ENCODE data around the gene KCNG3. TPM values are rescaled to one million over a fixed set of nuclear protein-coding genes. Genes with fewer than 3 reads are reported as not detected.
"Not testable (repeated sequence)": the region's sequence is repeated elsewhere in the genome, so short reads cannot be mapped to it uniquely, and the experiment has no call there.

The KCNG3 gene
- total RNA-seq, 1 donor from 2014 or later: 0.12 TPM

DNA sequence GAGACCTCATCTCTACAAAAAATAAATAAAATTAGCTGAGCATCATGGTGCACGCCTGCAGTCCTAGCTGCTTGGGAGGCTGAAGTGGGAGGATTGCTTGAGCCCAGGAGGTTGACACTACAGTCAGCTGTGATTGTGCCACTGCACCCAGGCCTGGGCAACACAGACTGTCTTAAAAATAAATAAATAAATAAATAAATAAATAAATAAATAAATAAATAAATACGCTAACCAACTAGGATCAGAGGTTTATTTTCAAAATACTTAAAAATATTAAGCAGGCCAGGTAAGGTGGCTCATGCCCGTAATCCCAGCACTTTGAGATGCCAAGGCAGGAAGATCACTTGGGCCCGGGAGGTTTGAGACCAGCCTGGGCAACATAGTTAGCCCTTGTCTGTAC is 63.6 kb downstream of the KCNG3 start:
- H3K27ac Mint-ChIP-seq: no peak overlapping the region
- no peak overlapping the region for H3K4me3 Mint-ChIP-seq
- peaks cover 20% of the 10 kb centered on the region for H3K27me3 Mint-ChIP-seq
- intact Hi-C loops (cut with micrococcal nuclease): no loop called here
- H3K36me3 Mint-ChIP-seq (ENCODE audit: low read depth): no peaks in the 10 kb centered on the region
- H3K9me3 Mint-ChIP-seq: no peaks in the 10 kb centered on the region
- DNase-seq: peak; percentile 14
- H3K4me1 Mint-ChIP-seq: no peaks in the 10 kb centered on the region

DNA sequence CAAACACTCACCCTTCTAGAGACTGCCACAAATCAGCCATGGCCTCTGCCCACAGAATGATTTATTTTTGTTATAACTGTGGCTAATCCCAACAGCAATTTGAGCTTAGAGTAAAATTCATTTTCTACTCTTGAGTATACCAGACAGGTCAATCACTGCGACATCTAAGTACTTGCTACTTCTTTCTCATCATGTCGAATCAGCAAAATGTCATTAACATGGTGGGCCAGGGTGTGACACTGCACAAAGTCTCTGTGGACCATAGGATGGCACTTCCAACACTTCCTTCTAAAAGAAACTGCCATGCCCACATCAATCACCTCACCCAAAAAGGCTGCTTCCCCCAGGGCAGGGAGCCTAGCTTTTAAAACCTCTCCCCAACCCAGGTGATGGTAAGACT is 64.4 kb downstream of the KCNG3 start:
- Mint-ChIP-seq H3K4me1 (no peaks in the 10 kb centered on the region), H3K4me3 (no peak overlapping the region), H3K36me3 (ENCODE audit: low read depth) (no peaks in the 10 kb centered on the region), H3K27ac (no peak overlapping the region), H3K9me3 (no peaks in the 10 kb centered on the region), H3K27me3 (peaks cover 16% of the 10 kb centered on the region)
- intact Hi-C loops (cut with micrococcal nuclease): no loop called here
- DNase-seq: peak; percentile 34

- H3K4me3 Mint-ChIP-seq: no peak overlapping the region
- DNase-seq: no peak
- H3K9me3 Mint-ChIP-seq: peaks cover 9% of the 10 kb centered on the region
- intact Hi-C loops (cut with micrococcal nuclease): no loop called here
- H3K27ac Mint-ChIP-seq: no peak overlapping the region
- peaks cover 8% of the 10 kb centered on the region for H3K4me1 Mint-ChIP-seq
- H3K27me3 Mint-ChIP-seq: peaks cover 14% of the 10 kb centered on the region
- no peaks in the 10 kb centered on the region for H3K36me3 Mint-ChIP-seq (ENCODE audit: low read depth)
Measured at GRCh38 chr2:42425697-42426096, 68.1 kb downstream of the KCNG3 start.

DNA sequence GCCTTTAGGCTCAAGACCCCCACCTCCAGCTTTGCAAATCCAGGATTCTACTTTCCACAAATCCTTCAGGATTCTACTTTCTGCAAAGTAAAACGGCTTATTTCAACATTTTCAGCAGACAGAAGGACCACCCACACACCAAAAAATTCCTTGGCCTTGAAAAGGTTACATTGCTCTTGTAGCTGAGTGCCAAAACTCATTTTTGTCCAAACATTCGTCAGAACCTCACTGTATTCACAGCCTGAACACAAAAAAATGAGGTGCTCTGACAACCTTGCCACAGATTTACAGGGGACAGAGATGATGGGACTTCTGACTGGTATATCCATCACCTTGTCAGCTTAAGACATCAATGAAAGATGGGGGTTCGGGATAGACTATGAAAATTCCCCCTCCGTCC is 69.7 kb downstream of the KCNG3 start:
- H3K27me3 Mint-ChIP-seq: peaks cover 14% of the 10 kb centered on the region
- H3K27ac Mint-ChIP-seq: no peak overlapping the region
- intact Hi-C loops (cut with micrococcal nuclease): no loop called here

GRCh38 chr2:42421601-42422239 is 72.1 kb downstream of the KCNG3 start:
- Mint-ChIP-seq H3K9me3 (peaks cover 9% of the 10 kb centered on the region), H3K27me3 (peaks cover 12% of the 10 kb centered on the region), H3K27ac (peak overlapping the region; percentile 29), H3K4me3 (no peak overlapping the region), H3K36me3 (ENCODE audit: low read depth) (no peaks in the 10 kb centered on the region), H3K4me1 (peaks cover 19% of the 10 kb centered on the region)
- intact Hi-C loops (cut with micrococcal nuclease): no loop called here
- DNase-seq: peak; percentile 26

More for the DNA sequence above, 69.7 kb downstream of the KCNG3 start:
- Mint-ChIP-seq H3K36me3 (ENCODE audit: low read depth) (no peaks in the 10 kb centered on the region), H3K4me3 (no peak overlapping the region), H3K4me1 (peaks cover 16% of the 10 kb centered on the region), H3K9me3 (peaks cover 9% of the 10 kb centered on the region)
- peak; percentile 12 for DNase-seq

- no peak for DNase-seq
- Mint-ChIP-seq H3K27me3 (peaks cover 8% of the 10 kb centered on the region), H3K27ac (peak overlapping the region; percentile 76), H3K4me1 (peaks cover 19% of the 10 kb centered on the region), H3K36me3 (ENCODE audit: low read depth) (no peaks in the 10 kb centered on the region), H3K9me3 (peaks cover 12% of the 10 kb centered on the region), H3K4me3 (peak overlapping the region; percentile 28)
- intact Hi-C loops (cut with micrococcal nuclease): no loop called here
Measured at GRCh38 chr2:42421157-42421485, 72.7 kb downstream of the KCNG3 start.

DNA sequence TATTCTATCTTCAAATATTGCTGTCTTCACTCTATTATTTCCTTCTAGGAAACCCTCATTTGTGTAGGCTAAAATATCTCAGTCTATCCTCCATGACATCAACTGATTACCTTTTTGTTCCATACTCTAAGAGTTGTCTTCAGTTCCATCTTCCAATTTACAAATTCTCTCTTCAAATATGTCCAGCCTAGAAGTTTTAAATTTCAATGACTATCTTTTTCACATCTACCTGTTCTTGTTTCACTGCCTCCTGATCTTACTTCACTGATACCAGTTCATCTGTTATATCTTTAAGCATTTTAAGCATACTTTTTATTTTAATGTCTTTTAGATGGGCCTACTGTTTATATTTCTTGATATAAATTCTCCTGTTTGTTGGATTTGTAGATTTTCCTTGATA is 79.1 kb downstream of the KCNG3 start:
- no peak for DNase-seq
- no peak overlapping the region for H3K27ac Mint-ChIP-seq
- H3K4me3 Mint-ChIP-seq: no peak overlapping the region
- peaks cover 5% of the 10 kb centered on the region for H3K36me3 Mint-ChIP-seq (ENCODE audit: low read depth)
- peaks cover 22% of the 10 kb centered on the region for H3K9me3 Mint-ChIP-seq
- peaks cover 6% of the 10 kb centered on the region for H3K4me1 Mint-ChIP-seq
- intact Hi-C loops (cut with micrococcal nuclease): no loop called here
- peaks cover 3% of the 10 kb centered on the region for H3K27me3 Mint-ChIP-seq

DNA sequence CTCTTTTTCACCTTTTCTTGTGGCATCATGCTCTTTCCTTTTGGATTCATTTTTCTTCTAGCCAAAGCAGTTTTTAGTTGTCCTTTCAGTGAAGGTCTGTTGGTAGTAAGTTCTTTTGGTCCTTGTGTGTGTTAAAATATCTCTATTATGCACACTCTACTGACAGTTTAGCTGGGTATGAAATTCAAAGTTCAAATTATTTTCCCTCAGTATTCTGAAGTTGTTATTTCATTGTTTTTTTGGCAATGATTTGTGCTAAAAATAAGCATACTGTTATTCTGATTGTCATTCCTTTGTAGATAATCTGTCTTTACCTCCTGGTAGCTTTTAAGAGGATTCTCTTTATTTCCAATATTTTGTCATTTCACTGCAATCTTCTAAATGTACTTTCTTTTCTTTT is 79.6 kb downstream of the KCNG3 start:
- H3K4me1 Mint-ChIP-seq: peaks cover 3% of the 10 kb centered on the region
- no peak for DNase-seq
- H3K9me3 Mint-ChIP-seq: peaks cover 22% of the 10 kb centered on the region
- no peak overlapping the region for H3K4me3 Mint-ChIP-seq
- H3K27ac Mint-ChIP-seq: no peak overlapping the region
- H3K27me3 Mint-ChIP-seq: peaks cover 3% of the 10 kb centered on the region
- peaks cover 5% of the 10 kb centered on the region for H3K36me3 Mint-ChIP-seq (ENCODE audit: low read depth)
- intact Hi-C loops (cut with micrococcal nuclease): no loop called here

DNA sequence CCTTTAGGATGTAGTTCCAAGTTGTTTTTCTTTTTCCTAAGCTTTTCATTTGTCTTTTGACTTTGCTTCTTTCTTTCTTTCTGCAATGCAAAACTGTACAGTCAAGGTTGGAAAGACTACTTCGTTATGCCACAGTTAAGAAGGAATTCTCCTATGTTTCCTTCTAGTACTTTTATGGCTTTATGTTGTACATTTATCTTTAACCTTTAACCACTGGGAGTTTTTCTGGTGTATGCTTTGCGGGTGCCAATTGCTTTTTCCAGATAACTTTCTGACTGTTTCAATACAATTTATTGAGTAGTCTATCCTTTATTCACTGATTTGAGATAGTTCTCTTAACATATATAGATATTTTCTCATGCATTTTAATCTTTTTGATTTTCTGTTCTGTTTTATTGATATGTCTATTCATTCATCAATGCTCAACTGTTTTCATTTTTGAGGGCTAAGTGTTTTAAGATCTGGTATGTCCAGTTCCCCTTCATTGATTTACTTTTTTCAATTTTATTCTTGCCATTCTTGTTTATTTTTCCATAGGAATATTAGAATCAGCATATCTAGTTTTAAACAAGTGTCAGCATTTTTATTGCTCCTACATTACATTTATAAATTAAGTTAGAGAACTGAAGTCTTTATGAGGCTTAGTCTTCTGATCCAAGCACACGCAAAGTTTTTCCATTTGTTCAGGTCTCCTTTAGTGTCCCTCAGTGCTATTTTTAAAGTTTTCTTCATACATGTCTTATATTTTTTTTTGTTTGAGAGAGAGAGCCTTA is 82.9 kb downstream of the KCNG3 start:
- Mint-ChIP-seq H3K36me3 (ENCODE audit: low read depth) (peaks cover 5% of the 10 kb centered on the region), H3K27ac (no peak overlapping the region), H3K9me3 (peaks cover 17% of the 10 kb centered on the region), H3K4me3 (no peak overlapping the region), H3K27me3 (peaks cover 3% of the 10 kb centered on the region), H3K4me1 (no peaks in the 10 kb centered on the region)
- no peak for DNase-seq
- intact Hi-C loops (cut with micrococcal nuclease): no loop called here

DNA sequence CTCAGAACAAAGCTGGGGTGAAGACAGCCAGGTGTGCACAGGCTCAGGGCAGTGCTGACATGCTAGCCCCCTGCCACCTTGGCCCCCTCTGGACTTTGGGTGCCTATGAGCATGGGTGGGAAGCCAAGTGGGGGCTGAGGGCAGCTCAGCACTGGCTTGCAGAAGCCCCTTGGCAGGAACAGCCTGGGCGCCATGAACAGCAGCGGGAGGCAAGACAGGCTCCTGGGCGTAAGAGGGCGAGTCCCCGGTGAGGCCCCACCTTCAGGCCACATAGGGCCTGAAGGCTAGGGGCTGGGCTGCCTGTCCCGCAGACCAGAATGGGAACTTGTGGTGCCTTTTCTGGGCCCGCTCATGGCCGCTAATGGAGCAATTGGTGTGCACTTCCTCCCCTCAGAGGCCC is 85.8 kb downstream of the KCNG3 start:
- H3K36me3 Mint-ChIP-seq (ENCODE audit: low read depth): no peaks in the 10 kb centered on the region
- no peaks in the 10 kb centered on the region for H3K4me1 Mint-ChIP-seq
- H3K9me3 Mint-ChIP-seq: no peaks in the 10 kb centered on the region
- peaks cover 4% of the 10 kb centered on the region for H3K27me3 Mint-ChIP-seq
- H3K27ac Mint-ChIP-seq: no peak overlapping the region
- H3K4me3 Mint-ChIP-seq: no peak overlapping the region
- intact Hi-C loops (cut with micrococcal nuclease): no loop called here
- DNase-seq: no peak

DNA sequence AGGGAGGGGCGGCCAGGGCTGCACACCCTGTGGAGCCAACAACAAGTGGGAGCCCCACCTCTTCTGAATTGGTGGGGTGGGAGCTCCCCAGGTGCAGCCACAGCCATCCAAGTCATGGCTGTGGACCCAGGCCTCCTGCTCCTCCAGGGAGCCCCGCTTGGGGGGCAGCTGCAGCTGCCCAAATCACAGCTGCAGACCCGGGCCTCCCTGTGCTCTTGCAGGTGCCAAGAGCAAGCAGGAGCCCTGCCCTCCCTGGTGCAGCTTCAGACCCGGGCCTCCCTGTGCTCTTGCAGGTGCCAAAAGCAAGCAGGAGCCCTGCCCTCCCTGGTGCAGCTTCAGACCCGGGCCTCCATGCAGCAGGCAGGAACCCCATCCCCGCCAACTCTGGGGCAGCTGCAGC is 86.3 kb downstream of the KCNG3 start:
- Mint-ChIP-seq H3K4me1 (no peaks in the 10 kb centered on the region), H3K27me3 (peaks cover 5% of the 10 kb centered on the region)

DNA sequence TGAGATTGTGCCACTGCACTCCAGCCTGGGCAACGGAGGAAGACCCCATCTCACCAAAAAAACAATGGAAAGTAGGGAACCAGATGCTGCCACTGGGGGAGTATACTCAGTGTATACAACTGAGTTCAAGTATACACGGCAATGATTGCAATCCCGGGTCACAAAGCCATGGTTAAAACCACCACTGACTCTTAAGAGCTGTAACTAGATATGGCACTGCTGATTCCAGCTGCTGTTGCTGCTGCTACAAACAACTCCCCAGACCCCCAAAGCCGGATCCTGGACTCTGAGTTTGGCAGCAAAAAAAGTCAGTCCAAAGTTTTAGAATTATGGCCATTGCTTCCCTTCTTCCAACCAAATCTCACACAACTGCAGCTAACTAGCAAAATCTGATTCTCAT is 89.1 kb downstream of the KCNG3 start:
- intact Hi-C loops (cut with micrococcal nuclease): no loop called here
- no peak overlapping the region for H3K27ac Mint-ChIP-seq
- H3K4me1 Mint-ChIP-seq: no peaks in the 10 kb centered on the region
- DNase-seq: no peak
- peaks cover 5% of the 10 kb centered on the region for H3K27me3 Mint-ChIP-seq
- no peaks in the 10 kb centered on the region for H3K36me3 Mint-ChIP-seq (ENCODE audit: low read depth)
- H3K9me3 Mint-ChIP-seq: no peaks in the 10 kb centered on the region
- H3K4me3 Mint-ChIP-seq: no peak overlapping the region

More for the DNA sequence above, 86.3 kb downstream of the KCNG3 start:
- Mint-ChIP-seq H3K36me3 (ENCODE audit: low read depth) (no peaks in the 10 kb centered on the region), H3K4me3 (no peak overlapping the region), H3K9me3 (no peaks in the 10 kb centered on the region), H3K27ac (no peak overlapping the region)
- no peak for DNase-seq
- intact Hi-C loops (cut with micrococcal nuclease): no loop called here

DNA sequence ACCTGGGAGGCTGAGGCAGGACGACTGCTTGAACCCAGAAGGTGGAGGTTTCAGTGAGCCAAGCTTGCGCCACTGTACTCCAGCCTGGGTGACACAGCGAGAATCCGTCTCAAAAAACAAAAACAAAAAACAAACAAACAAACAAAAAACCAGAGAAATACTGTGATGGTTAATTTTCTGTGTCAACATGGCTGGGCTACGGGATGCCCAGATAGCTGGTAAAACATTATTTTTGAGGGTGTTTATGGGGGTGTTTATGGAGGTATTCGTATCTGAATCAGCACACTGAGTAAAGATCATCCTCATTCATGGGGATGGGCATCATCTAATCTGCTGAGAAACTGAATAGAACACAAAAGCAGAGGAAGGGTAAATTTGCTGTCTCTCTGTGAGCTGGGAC is 92.0 kb downstream of the KCNG3 start:
- Mint-ChIP-seq H3K27me3 (peaks cover 9% of the 10 kb centered on the region), H3K9me3 (no peaks in the 10 kb centered on the region), H3K36me3 (ENCODE audit: low read depth) (no peaks in the 10 kb centered on the region), H3K27ac (no peak overlapping the region), H3K4me1 (no peaks in the 10 kb centered on the region), H3K4me3 (no peak overlapping the region)
- DNase-seq: no peak
- intact Hi-C loops (cut with micrococcal nuclease): no loop called here

- H3K9me3 Mint-ChIP-seq; intact Hi-C loops (cut with micrococcal nuclease); H3K4me1 Mint-ChIP-seq; DNase-seq; H3K27ac Mint-ChIP-seq; H3K4me3 Mint-ChIP-seq; H3K36me3 Mint-ChIP-seq (ENCODE audit: low read depth): not testable (repeated sequence)
- H3K27me3 Mint-ChIP-seq: peaks cover 12% of the 10 kb centered on the region
Measured at GRCh38 chr2:42398052-42398451, 95.7 kb downstream of the KCNG3 start.

DNA sequence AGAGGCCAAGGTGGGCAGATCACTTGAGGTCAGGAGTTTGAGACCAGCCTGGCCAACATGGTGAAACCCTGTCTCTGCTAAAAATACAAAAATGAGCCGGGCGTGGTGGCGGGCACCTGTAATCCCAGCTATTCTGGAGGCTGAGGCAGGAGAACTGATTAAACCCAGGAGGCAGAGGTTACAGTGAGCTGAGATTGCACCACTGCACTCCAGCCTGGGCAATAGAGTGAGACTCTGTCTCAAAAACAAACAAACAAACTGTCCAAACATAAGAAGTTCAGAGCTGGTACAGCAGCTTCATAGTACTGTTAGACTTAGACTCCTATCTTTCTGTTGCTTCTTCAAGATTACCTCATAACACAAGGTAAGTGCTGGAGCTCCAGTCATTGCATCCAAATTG is 100.5 kb downstream of the KCNG3 start:
- H3K36me3 Mint-ChIP-seq (ENCODE audit: low read depth); H3K27ac Mint-ChIP-seq; H3K4me3 Mint-ChIP-seq; DNase-seq; H3K9me3 Mint-ChIP-seq; H3K27me3 Mint-ChIP-seq; intact Hi-C loops (cut with micrococcal nuclease); H3K4me1 Mint-ChIP-seq: not testable (repeated sequence)

Measured in activated CD4-positive, alpha-beta T cell treated with anti-CD3 and anti-CD28 coated beads, Interleukin-2, amount 10 ng/mL, durations not matched to agents 24 days and 14 days (primary cell).